K562 (cell line): ENCODE measurements around the gene AJUBA. TPM values are rescaled to one million over a fixed set of nuclear protein-coding genes. Genes with fewer than 3 reads are reported as not detected.

Experiments
- ARID1B ChIP-seq: fragments of 450-650 bp; IDR thresholded peaks from 2 replicates; pipeline ENCODE4 v1.6.1; 2016; ENCODE audit warnings: antibody characterized with exemption, mild to moderate bottlenecking, inconsistent platforms
- ASH1L ChIP-seq: fragments of 450-650 bp; IDR thresholded peaks from 2 replicates; pipeline ENCODE4 v1.6.1; 2018; ENCODE audit warnings: borderline replicate concordance, mild to moderate bottlenecking, low read depth; ENCODE audit not compliant: partially characterized antibody
- CEBPB ChIP-seq: fragments of 450-650 bp; IDR thresholded peaks from 2 replicates; pipeline ENCODE4 v1.6.1; 2016; ENCODE audit warnings: missing genetic modification characterization, missing compliant biosample characterization
- CXXC5 ChIP-seq: fragments of 250-450 bp; sonication (Bioruptor Pico); IDR thresholded peaks from 2 replicates; pipeline ENCODE4 v1.8.0; 2022; ENCODE audit warnings: inconsistent platforms, mild to moderate bottlenecking, moderate library complexity
- ELF2 ChIP-seq: fragments of 250-450 bp; sonication (Bioruptor Pico); IDR thresholded peaks from 2 replicates; pipeline ENCODE4 v1.5.0; 2021; ENCODE audit warnings: mild to moderate bottlenecking
- FOSL1 ChIP-seq: fragments of 200-800 bp; sonication (Bioruptor generic); conservative IDR thresholded peaks from 2 replicates; pipeline ENCODE4 v1.6.1; 2016; ENCODE audit warnings: missing genetic modification characterization, missing compliant biosample characterization
- MEF2D ChIP-seq: conservative IDR thresholded peaks from 2 replicates; pipeline ENCODE4 v1.6.1; 2016; ENCODE audit warnings: low read depth, missing genetic modification characterization, missing compliant biosample characterization
- MEIS2 ChIP-seq: fragments of 450-650 bp; IDR thresholded peaks from 2 replicates; pipeline ENCODE4 v1.6.1; 2014; ENCODE audit warnings: mild to moderate bottlenecking; ENCODE audit not compliant: partially characterized antibody
- NBN ChIP-seq: fragments of 450-650 bp; IDR thresholded peaks from 2 replicates; pipeline ENCODE4 v1.6.1; 2016; ENCODE audit warnings: low read depth, mild to moderate bottlenecking
- NCOA1 ChIP-seq: fragments of 450-650 bp; IDR thresholded peaks from 2 replicates; pipeline ENCODE4 v1.6.1; 2016; ENCODE audit warnings: low read depth
- NR2C1 ChIP-seq, 2 experiments: fragments of 450-650 bp; IDR thresholded peaks; 2 replicates each; pipeline ENCODE4 v1.6.1; 2017; ENCODE audit warnings: mild to moderate bottlenecking in 2 of 2, antibody characterized with exemption in 1 of 2, inconsistent platforms in 1 of 2, missing compliant biosample characterization in 1 of 2, missing genetic modification characterization in 1 of 2
- PPARD ChIP-seq: fragments of 250-450 bp; sonication (Bioruptor Pico); IDR thresholded peaks from 2 replicates; pipeline ENCODE4 v1.8.0; 2022; ENCODE audit warnings: inconsistent platforms, mild to moderate bottlenecking, moderate library complexity
- PRMT5 ChIP-seq: sonication (generic); formaldehyde crosslinking; IDR thresholded peaks from 2 replicates; pipeline ENCODE4 v1.5.0; 2020; ENCODE audit warnings: missing genetic modification reagents
- SP1 ChIP-seq: sonication (generic); formaldehyde crosslinking; IDR thresholded peaks from 2 replicates; pipeline ENCODE4 v1.8.1; 2022; ENCODE audit warnings: mild to moderate bottlenecking, missing genetic modification reagents
- STAT5A ChIP-seq: IDR thresholded peaks from 2 replicates; pipeline ENCODE4 v1.6.1; 2012; ENCODE audit warnings: low read length, inconsistent platforms, borderline replicate concordance
- TAF7 ChIP-seq: fragments of 450-650 bp; IDR thresholded peaks from 2 replicates; pipeline ENCODE4 v1.6.1; 2016; ENCODE audit warnings: missing genetic modification characterization, missing compliant biosample characterization
- TAL1 ChIP-seq: fragments of 450-650 bp; IDR thresholded peaks from 2 replicates; pipeline ENCODE4 v1.6.1; 2016; ENCODE audit warnings: mild to moderate bottlenecking
- ZC3H8 ChIP-seq: fragments of 450-650 bp; IDR thresholded peaks from 2 replicates; pipeline ENCODE4 v1.6.1; 2017
- ZNF165 ChIP-seq: fragments of 250-450 bp; sonication (Bioruptor Pico); IDR thresholded peaks from 2 replicates; pipeline ENCODE4 v1.4.0; 2020; ENCODE audit warnings: borderline replicate concordance
- ZNF184 ChIP-seq: sonication (generic); formaldehyde crosslinking; IDR thresholded peaks from 2 replicates; pipeline ENCODE4 v1.5.0; 2020; ENCODE audit warnings: missing genetic modification reagents
- ZNF766 ChIP-seq: fragments of 200-800 bp; sonication (Bioruptor generic); conservative IDR thresholded peaks from 2 replicates; pipeline ENCODE4 v1.6.1; 2016; ENCODE audit warnings: missing genetic modification characterization, missing compliant biosample characterization
- polyA plus RNA-seq, 8 experiments: library from polyadenylated mRNA; depleted of rRNA in 4 of 8; stranded (reverse) in 5 of 8; unstranded in 3 of 8; fragments of >200 nt; fragmentation: Nextera tagmentation in 2 of 8; fragmentation: Illumina TruSeq in 1 of 8; extraction: Ambion mirVana in 2 of 8; extraction: Trizol in 1 of 8; gene quantifications; 2 replicates each; pipeline versions ENCODE4 v1.2.1 to v1.2.3, GENCODE V29; 2011 to 2014; ENCODE audit warnings: inconsistent platforms in 1 of 8, missing spikeins in 1 of 8
- total RNA-seq, 7 experiments: library from RNA; depleted of rRNA in 6 of 7; stranded (reverse); fragments of >200 nt in 6 of 7; fragmentation: Illumina TruSeq in 2 of 7; extraction: Trizol in 2 of 7; gene quantifications; 2 replicates each; pipeline versions ENCODE4 v1.2.1 to v1.2.3, GENCODE V29; 2011 to 2021; ENCODE audit warnings: low replicate concordance in 1 of 7
- TF ChIP-seq, protein P1 (sequence below): fragments of 450-650 bp; formaldehyde crosslinking; IDR thresholded peaks from 2 replicates; pipeline ENCODE4 v1.4.0; 2022; ENCODE audit warnings: missing genetic modification characterization
- TF ChIP-seq, protein P2 (sequence below): fragments of 250-450 bp; sonication (Bioruptor Pico); IDR thresholded peaks from 2 replicates; pipeline ENCODE4 v1.8.0; 2022; ENCODE audit warnings: moderate library complexity, mild to moderate bottlenecking, inconsistent platforms
- TF ChIP-seq, protein P3 (sequence below): fragments of 450-650 bp; IDR thresholded peaks from 2 replicates; pipeline ENCODE4 v1.6.1; 2018; ENCODE audit not compliant: partially characterized antibody

AJUBA gene
- total and polyA plus RNA-seq, 9 of the 15 experiments (the other 6 are each of a cell fraction or from before 2014, with no cell fraction given), result 0.73 to 4.7 (median 2.8) TPM

DNA sequence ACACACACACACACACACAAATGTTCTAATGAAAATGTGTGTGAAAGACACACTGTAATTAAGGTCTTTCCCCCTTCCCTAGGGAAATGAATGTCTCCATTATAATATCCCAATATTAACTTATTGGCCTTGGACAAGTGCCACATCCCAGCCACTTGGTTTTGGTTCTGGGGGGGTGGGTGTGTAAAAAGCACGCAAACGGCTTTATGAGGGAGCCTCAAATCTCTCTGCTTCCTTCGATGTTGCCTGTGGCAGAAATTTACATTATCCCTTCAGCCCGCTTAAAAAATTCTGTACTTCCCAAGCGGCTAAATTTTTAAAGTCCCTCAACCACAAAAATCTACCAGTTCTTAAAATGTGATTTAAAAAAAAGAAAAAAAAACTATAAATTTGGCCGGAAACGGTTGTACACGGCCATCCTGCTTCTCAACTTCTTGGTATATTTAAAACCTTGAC lies 27.2 kb upstream of the AJUBA start (continued):
- TF ChIP-seq SP1 (no peak), ASH1L (peak; percentile 35), PRMT5 (no peak), CEBPB (no peak), TAF7 (tag) (no peak), CXXC5 (CRISPR knock-in tag) (no peak), MEIS2 (no peak), ZC3H8 (no peak), PPARD (CRISPR knock-in tag) (no peak), ARID1B (no peak), ZNF184 (no peak), STAT5A (no peak), ZNF766 (CRISPR knock-in tag) (no peak), FOSL1 (0 out of 2 replicates have a peak, but pooled peaks have one; percentile 13), ELF2 (CRISPR knock-in tag) (peak; percentile 15; the same call in 1 of the 2 replicates), NCOA1 (0 out of 2 replicates have a peak, but pooled peaks have one; percentile 10), MEF2D (tag) (no peak), NBN (peak; percentile 40; the same call in 1 of the 2 replicates), TAL1 (no peak), ZNF165 (CRISPR knock-in tag) (no peak), NR2C1 (IDR thresholded peaks at IDR 0.05) (no peak), NR2C1 (tag; IDR thresholded peaks at IDR 0.05) (no peak)
- TF ChIP-seq, protein P1, sequence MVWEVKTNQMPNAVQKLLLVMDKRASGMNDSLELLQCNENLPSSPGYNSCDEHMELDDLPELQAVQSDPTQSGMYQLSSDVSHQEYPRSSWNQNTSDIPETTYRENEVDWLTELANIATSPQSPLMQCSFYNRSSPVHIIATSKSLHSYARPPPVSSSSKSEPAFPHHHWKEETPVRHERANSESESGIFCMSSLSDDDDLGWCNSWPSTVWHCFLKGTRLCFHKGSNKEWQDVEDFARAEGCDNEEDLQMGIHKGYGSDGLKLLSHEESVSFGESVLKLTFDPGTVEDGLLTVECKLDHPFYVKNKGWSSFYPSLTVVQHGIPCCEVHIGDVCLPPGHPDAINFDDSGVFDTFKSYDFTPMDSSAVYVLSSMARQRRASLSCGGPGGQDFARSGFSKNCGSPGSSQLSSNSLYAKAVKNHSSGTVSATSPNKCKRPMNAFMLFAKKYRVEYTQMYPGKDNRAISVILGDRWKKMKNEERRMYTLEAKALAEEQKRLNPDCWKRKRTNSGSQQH, result 0 out of 2 replicates have a peak, but pooled peaks have one; percentile 42
- TF ChIP-seq, protein P2, sequence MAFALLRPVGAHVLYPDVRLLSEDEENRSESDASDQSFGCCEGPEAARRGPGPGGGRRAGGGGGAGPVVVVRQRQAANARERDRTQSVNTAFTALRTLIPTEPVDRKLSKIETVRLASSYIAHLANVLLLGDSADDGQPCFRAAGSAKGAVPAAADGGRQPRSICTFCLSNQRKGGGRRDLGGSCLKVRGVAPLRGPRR (CRISPR knock-in tag), result no peak
- TF ChIP-seq, protein P3, sequence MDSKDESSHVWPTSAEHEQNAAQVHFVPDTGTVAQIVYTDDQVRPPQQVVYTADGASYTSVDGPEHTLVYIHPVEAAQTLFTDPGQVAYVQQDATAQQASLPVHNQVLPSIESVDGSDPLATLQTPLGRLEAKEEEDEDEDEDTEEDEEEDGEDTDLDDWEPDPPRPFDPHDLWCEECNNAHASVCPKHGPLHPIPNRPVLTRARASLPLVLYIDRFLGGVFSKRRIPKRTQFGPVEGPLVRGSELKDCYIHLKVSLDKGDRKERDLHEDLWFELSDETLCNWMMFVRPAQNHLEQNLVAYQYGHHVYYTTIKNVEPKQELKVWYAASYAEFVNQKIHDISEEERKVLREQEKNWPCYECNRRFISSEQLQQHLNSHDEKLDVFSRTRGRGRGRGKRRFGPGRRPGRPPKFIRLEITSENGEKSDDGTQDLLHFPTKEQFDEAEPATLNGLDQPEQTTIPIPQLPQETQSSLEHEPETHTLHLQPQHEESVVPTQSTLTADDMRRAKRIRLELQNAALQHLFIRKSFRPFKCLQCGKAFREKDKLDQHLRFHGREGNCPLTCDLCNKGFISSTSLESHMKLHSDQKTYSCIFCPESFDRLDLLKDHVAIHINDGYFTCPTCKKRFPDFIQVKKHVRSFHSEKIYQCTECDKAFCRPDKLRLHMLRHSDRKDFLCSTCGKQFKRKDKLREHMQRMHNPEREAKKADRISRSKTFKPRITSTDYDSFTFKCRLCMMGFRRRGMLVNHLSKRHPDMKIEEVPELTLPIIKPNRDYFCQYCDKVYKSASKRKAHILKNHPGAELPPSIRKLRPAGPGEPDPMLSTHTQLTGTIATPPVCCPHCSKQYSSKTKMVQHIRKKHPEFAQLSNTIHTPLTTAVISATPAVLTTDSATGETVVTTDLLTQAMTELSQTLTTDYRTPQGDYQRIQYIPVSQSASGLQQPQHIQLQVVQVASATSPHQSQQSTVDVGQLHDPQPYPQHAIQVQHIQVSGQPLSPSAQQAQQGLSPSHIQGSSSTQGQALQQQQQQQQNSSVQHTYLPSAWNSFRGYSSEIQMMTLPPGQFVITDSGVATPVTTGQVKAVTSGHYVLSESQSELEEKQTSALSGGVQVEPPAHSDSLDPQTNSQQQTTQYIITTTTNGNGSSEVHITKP, result no peak
